IPS-NIHi11 (cell line): ENCODE measurements around the gene SCO2.

Experiments
- DNase-seq: peaks from one replicate; pipeline ENCODE4 v3.0.0; 2012; ENCODE audit warnings: mixed read lengths, low spot score

SCO2 gene

GRCh38 chr22:50479721-50480120 lies 45.7 kb downstream of the SCO2 start:
- no peak for DNase-seq

- DNase-seq = no peak
These were observed 47.5 kb downstream of the SCO2 start for GRCh38 chr22:50477923-50478322.

GRCh38 chr22:50476868-50477267 lies 48.5 kb downstream of the SCO2 start:
- DNase-seq = no peak

DNA sequence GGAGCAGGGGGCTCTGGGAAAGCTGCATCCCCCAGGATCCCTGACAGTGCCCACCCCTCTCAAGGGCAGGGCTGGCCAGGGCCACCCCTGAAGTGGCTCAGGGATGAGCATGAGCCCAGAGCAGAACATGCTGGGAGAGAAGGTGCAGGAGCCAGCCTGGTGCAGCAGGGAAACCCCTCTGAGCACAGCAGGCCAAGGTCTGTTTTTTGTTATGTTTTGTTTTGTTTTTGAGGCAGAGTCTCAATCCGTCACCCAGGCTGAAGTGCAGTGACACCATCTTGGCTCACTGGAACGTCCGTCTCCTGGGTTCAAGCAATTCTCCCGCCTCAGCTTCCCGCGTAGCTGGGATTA lies 49.8 kb downstream of the SCO2 start:
- DNase-seq = no peak

DNA sequence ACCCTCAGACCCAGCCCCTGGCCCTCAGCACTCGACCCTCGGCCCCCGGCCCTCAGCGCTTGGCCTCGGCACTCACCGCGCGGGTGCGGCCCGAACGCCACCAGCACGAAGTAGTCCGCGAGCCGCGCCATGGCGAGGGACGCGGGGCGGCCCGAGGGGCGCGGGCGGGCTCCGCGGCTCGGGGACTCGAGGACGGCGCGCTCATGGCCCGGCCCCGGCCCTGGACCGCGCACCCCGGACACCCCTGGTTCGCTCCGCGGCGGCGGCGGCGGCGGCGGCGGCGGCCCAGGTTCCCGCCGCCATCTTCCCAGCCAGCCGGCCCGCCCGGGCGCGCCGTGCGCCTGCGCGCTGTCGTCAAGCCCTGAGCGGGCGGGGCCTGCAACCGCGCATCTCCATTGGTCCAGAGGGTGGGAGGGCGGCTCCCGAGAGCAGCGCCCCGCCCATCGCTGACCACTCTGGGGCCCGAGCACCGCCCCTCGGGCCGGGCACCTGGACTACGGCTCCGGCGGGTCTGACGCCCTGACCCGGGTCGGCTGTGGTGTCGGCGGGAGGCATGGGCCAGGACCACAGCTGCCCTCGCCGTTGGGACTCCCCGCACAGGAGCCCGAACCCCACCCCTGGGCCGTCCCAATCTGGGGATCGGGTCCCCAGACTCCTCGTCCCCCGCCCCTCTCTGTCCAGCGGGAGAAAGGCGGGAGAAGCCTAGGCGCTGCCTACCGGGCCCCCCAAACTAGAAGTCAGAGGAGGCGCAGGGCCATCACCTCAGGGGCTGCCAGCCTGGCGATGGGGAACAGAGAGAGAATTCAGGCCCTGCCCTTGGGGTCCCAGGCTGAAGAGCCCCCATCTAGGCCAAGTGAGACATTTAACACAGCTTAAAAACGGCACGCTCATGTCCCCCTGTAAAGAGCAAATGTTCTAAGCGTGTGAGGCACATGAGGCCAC lies 50.4 kb downstream of the SCO2 start, which contains the start of gene SBF1:
TSS of gene SBF1 (minus strand) at position 326 of the 942 bp plus-strand sequence. CDS start at position 131, 195 bp downstream.
- DNase-seq = peak; percentile 99

- DNase-seq = peak; percentile 76
These were observed 51.3 kb downstream of the SCO2 start for GRCh38 chr22:50473855-50474671.
